ENCODE measurements around the gene SHANK2.

SHANK2 gene

GRCh38 chr11:71252269-71252769 lies at the start of gene SHANK2:
Gene SHANK2 (minus strand): TSS chr11:71252577. CDS start chr11:71147326, 105,251 bp downstream.
- DNase-seq = no peak

- DNase-seq = no peak
Observed at GRCh38 chr11:71301858-71302533, 49.6 kb upstream of the SHANK2 start.

DNA sequence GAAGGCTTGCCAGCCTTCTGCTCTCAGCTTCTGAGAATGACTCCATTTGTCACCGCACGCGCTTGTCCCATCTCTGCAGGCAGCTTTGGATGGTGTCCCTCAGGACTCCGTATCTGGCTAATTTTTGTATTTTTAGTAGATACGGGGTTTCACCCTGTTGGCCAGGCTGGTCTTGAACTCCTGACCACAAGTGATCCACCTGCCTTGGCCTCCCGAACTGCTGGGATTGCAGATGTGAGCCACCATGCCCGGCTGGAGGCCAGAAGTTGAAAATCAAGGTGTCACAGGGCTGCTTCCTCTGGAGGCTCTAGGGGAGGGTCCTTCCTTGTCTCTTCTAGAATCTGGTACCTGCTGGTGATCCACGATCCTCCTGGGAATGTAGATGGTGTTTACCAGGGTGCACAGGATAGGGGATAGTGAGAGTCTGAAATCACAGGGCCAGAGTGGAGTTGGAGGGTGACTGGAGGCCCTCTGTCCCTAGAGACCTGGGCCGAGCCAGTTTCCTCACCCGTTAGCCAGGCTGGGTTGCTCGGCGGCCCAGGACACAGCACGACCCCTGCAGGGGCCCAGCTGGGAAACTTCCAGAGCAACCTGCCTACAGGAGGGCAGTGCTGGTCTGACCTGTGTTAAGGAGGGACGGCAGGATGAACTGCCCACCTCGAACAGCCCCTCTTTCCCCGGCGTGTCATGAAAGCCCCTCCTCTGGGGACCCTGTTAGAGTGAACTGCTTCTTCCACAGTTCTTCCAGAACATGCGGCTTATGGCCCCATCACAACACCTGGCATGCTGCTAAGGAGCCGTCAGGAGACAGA lies 48.9 kb upstream of the SHANK2 start:
- no peak for DNase-seq

DNA sequence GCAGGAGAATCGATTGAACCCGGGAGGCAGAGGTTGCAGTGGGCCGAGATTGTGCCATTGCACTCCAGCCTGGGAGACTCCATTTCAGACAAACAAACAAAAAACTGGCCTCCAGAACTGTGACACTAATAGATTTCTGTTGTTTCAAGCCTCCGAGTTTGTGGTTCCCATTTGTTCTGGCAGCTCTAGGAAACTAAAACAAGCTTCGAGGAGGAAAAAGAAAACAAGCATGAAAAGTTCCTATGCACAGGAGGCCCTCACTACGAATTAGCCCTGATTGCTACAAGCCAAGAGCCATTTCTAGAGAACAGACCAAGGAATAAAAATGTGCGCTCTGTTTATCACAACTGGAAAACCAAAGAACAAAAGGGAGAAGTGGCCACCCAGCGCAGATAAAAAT lies 47.8 kb upstream of the SHANK2 start:
- no peak for DNase-seq

GRCh38 chr11:71298761-71299181 lies 46.4 kb upstream of the SHANK2 start:
- no peak for DNase-seq

DNA sequence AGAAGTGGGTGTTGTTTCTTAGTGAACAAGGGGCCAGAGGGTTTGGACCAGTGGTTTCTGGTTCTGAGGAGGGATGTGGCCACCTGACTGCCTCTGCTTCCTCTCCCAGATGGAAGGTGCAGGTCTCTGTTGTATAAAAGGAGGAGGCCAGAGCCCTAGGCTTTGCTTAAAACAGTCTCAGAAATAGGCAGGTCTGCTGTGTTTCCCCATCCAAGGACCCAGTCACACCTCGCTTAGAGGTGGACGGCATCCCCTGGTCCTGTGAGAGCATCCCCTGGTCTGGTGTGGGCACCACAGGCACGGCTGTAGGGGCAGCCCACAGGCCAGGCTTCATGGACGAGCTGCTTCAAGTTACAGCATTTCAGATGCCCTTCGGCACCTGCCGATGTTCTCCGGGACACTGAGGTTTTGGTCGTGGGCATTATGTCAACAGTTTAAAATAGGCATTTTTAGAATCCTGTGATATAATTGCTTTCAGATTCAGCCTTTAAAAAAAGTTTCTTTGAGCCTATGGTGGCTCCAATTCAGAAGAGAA lies 45.7 kb upstream of the SHANK2 start:
- no peak for DNase-seq

DNA sequence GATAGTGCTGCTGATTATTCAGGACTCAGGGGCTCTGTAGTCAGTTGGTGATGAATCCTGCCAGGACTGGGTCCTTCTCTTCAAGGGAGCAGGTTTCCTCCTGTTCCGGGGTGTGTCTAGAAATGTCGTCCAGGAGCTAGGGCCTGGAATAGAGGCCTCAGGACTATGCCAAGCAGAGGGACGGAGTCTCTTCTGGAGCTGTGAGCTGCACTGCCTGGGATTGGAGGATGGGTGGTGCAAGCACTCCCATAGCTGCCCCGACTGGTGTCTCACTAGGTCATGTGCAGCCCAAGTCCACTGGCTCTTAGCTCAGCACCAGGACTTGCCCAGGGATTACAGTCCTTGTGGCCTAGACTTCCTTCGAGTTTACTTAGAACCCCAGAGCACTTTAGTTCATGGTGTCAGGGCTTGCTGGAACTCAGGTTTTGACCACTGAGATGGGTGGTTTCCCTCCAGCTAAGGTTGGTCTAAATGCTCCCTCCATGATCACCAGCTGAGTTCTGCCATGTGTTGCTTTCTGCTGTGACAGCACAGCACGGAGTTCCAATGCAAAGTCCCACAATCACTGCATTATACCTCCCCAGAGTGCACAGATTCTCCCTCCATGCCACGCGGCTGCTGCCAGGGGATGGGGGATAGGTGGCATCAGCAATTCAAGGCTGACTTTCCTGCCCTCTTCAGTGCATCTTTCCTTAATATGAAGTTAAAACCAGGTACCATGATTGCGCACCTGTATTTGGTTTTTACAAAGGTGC lies 42.6 kb upstream of the SHANK2 start:
- DNase-seq = no peak

DNA sequence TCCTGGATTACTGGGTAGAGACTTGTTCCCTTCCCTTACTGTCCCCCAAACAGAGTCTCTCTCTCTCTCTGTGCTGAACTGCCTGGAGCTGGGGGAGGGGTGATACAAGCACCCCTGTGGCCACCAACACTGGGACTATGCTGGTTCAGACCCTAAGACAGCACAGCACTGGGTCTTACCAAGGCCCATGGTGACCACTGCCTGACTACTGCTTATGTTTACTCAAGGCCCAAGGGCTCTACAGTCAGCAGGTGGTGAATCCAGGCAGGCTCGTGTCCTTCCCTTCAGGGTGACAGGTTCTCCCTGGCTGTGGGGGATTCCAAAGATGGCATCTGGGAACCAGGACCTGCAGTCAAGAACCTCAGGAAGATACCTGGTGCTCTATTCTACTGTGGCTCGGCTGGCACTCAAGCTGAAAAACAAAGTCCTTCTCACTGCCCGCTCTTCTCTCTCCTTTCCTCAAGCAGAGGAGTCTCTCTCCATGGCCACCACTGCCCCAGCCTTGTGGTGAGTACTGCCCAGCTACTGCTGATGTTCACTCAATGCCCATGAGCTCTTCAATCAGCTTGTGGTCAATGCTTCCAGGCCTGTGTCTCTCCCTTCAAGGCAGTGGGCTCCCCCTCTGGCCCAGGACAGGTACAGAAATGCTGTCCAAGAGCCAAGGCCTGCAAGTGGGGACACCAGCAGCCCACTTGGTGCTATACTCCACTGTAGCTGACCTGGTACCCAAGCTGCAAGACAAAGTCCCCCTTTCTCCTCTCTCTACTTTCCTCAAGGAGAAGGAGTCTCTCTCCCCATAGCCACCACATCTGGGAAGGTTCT lies 41.8 kb upstream of the SHANK2 start:
- DNase-seq = no peak

DNA sequence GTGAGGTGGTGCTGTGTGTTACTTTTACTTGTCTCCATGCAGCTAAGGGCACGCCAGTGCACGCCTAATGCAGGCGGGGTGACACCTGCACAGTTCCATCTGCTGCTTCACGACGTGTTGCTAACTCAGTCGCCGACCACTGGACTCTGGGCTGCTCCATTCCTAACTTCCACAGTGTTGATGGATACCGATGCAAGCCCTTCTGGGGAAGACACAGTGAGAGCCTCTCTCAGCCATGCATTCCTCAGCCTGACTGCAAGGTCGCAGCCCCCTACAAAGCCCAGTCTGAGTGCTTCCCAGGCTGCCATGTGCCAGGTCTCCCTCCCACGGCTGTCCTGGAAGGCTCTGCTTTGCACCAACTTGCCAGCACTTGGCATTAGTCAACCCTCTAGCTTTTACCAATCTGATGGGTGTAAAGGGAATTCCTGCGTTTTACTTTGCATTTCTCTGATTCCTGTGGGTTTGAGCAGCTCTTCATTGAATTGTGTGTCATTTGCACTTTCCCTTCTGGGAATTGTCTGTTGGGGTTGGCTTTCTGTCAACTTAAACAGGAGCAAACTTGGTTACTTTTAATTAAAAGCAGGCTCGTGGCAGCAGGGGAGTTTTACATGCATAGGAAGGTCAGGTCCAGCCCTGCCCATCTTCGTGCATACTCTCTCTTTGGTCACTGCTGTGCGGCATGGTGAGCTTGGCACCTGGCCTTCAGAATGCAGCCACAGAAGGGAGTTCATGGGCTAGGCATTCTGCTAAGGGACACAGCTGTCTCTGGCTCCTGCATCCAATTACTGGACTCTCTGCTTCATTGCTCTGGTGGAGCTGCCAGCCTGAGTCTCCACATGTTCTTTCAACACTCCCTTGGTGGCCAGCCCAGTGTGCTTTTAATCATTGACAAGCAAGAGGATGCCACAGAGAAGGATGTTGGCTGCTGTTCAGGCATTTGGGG lies 34.6 kb upstream of the SHANK2 start:
- peak; percentile 64 for DNase-seq

DNA sequence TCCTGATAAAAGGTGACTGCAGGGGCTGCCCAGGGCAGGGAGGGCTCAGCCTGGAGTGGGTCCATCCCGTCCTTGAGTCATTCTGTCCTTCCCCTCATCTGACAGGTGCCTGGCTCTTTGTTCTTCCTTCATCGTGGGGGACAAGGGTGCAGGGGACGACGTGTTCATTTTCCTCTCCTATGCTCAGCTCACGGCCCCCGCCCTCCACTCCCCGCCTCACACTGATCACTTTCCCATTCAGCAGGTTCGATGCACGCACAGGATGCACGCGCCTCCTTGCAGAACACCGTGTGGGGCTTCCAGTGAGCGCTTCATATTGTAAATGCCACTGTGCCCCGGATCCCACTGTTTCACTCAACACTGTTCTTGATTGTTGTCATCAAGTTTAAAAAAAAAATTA lies 32.7 kb upstream of the SHANK2 start:
- no peak for DNase-seq

DNA sequence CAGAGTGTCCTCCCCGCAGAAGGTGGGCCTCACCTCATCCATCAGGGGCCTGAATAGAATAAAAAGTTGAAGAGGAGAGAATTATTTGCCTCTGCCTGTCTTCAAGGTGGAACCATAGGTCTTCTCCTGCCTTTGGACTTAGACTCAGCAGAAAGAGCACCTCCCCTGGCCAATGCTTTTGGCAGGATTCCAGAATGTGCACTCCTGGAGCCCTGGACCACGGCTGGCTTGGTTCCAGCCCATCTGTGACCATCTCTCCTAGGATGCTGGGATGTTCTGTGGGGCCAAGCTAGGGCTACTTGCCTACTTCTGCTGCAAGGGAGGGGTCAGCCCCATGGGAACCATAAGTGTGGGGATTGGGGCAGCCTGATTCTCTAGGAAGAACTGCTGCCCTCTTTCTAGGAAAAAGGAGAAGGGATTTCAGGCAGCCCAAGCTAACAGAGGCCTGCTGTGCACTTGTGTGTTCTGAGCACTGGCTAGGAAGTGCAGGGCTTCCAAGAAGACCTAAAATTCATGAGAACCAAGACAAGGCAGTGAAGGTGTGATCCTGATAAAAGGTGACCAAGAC lies 32.2 kb upstream of the SHANK2 start:
- no peak for DNase-seq

GRCh38 chr11:71283971-71284441 lies 31.6 kb upstream of the SHANK2 start:
- DNase-seq = no peak

GRCh38 chr11:71282581-71283351 lies 30.4 kb upstream of the SHANK2 start:
- peak; percentile 34 for DNase-seq

GRCh38 chr11:71281831-71282230 lies 29.5 kb upstream of the SHANK2 start:
- no peak for DNase-seq

DNA sequence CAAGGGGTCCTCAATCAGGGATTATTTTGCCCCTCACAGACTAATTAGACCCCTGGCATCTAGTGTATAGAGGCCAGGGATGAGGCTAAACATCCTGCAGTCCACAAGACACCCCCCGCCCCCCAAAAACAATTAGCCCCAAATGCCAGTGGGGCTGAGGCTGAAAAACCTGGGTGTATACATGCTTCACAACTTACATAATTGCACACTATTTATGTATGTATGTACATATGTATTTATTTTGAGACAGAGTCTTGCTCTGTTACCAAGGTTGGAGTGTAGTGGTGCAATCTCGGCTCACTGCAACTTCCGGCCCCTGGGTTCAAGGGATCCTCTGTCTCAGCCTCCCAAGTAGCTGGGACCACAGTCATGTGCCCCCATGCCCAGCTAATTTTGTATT lies 28.8 kb upstream of the SHANK2 start:
- DNase-seq = no peak

- no peak for DNase-seq
Observed at GRCh38 chr11:71279916-71280645, 27.7 kb upstream of the SHANK2 start.

DNA sequence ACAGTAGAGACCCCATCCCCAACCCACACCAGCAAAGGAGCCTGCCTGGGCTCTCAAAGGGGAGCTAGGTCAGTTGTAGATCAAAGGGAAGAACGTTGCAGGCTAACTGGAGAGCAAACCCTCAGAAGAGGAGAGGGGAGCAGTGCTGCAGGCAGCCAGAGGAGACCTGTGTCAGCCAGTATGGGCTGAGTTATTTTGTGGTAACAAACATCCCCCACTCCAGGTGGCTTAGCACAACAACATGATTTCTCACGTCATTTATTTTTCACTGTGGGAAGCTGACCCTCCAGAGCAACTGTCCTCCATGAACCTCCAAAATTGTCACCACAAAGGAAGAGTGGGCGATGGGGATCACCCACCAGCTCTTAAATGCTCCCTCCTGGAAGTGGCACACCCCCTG lies 19.8 kb upstream of the SHANK2 start:
- DNase-seq = no peak

- no peak for DNase-seq
Observed at GRCh38 chr11:71269603-71270511, 17.5 kb upstream of the SHANK2 start.

Data from NCI-H1694 treated with DMSO at 0.1 percent for 48 hours (cell line).